ENCODE data around the gene ACTR5. TPM values are rescaled to one million over a fixed set of nuclear protein-coding genes. Genes with fewer than 3 reads are reported as not detected.

The ACTR5 gene
- total and polyA plus RNA-seq, 2 of the 13 experiments (the other 11 are each of a cell fraction or from before 2014, with no cell fraction given): 19.5 to 20.5 TPM

GRCh38 chr20:38762174-38762573 lies 13.9 kb downstream of the ACTR5 start:
- Histone ChIP-seq H3K27me3 (ENCODE audit: control insufficient read depth in 1 of 2, insufficient read depth in 2 of 2, low read length in 2 of 2) (no peaks in the 10 kb centered on the region), H3K9me3 (ENCODE audit: low read length) (no peaks in the 10 kb centered on the region), H3K79me2 (ENCODE audit: insufficient read depth, low read length) (no peaks in the 10 kb centered on the region), H3K9ac (ENCODE audit: insufficient read depth, low read depth, low read length) (no peak overlapping the region), H3K4me3 (replicated peaks in 1 of 3; ENCODE audit: insufficient read depth in 1 of 3, low read depth in 2 of 3, low read length in 3 of 3) (no peak overlapping the region), H2AFZ (ENCODE audit: low read length) (no peak overlapping the region), H4K20me1 (ENCODE audit: insufficient read depth, low read length) (no peaks in the 10 kb centered on the region), H3K4me1 (ENCODE audit: insufficient read depth, low read length) (no peaks in the 10 kb centered on the region), H3K27ac (ENCODE audit: extremely low read length, insufficient read depth, low read length) (no peak overlapping the region), H3K4me2 (ENCODE audit: low read depth, low read length) (no peak overlapping the region), H3K36me3 (replicated peaks in 1 of 2; ENCODE audit: control insufficient read depth in 1 of 2, insufficient read depth in 2 of 2, low read length in 2 of 2) (peaks cover 41 to 91% of the 10 kb centered on the region in 2 experiments)
- no TSS peak for BruUV-seq (replicated peaks)
- FAIRE-seq (no peak), ATAC-seq (no peak), DNase-seq (ENCODE audit: low spot score) (no peak)
- CTCF ChIA-PET (ENCODE audit: low intra/inter-chr PET ratio, low total read pairs): no interaction called here
- POLR2A ChIA-PET: no interaction called here
- intact Hi-C loops (cut with micrococcal nuclease; ENCODE audit: unreplicated experiment) (no loop called here), in situ Hi-C loops (cut with HindIII; ENCODE audit: extremely low pct_ligation_motif_present, low pct_unique_long_range_greater_than_20kb) (no loop called here)
- TF ChIP-seq HOXA9 (CRISPR knock-in tag; IDR thresholded peaks at IDR 0.05; ENCODE audit: borderline replicate concordance) (no peak), HNRNPK (IDR thresholded peaks at IDR 0.05; ENCODE audit: low read depth, low read length, poor library complexity, severe bottlenecking) (no peak), ZNF780A (CRISPR knock-in tag; IDR thresholded peaks at IDR 0.05) (no peak), ZNF232 (CRISPR knock-in tag; IDR thresholded peaks at IDR 0.05; ENCODE audit: borderline replicate concordance) (no peak), ZNF256 (CRISPR knock-in tag; conservative IDR thresholded peaks at IDR 0.05) (no peak), ZNF142 (CRISPR knock-in tag; IDR thresholded peaks at IDR 0.05) (no peak), MXD3 (CRISPR knock-in tag; IDR thresholded peaks at IDR 0.05) (no peak), SAP130 (CRISPR knock-in tag; IDR thresholded peaks at IDR 0.05; ENCODE audit: low read depth) (no peak), ZBED4 (CRISPR knock-in tag; IDR thresholded peaks at IDR 0.05; ENCODE audit: borderline replicate concordance) (no peak), REST (IDR thresholded peaks at IDR 0.05; ENCODE audit: borderline replicate concordance in 1 of 2, low read depth in 1 of 2, low read length in 2 of 2) (no peak), ZNF367 (CRISPR knock-in tag; IDR thresholded peaks at IDR 0.05; ENCODE audit: borderline replicate concordance) (no peak)
